Heart right ventricle (tissue), 16 donors: ENCODE measurements around the gene CD3G. TPM values are rescaled to one million over a fixed set of nuclear protein-coding genes. Genes with fewer than 3 reads are reported as not detected.

ENCODE experiments used
- ATAC-seq, 8 donors: fragments of 200-7000 bp; cut with Tn5 transposase; one replicate each; pipeline ENCODE4 v1.9.1; 2020; ENCODE audit warnings: mild to moderate bottlenecking in 8 of 8, moderate library complexity in 8 of 8, moderate number of reproducible peaks in 1 of 8
- DNase-seq, 2 donors: peaks; one replicate each; pipeline ENCODE4 v3.0.0-alpha.2; 2020
- H3K27ac ChIP-seq, 10 donors: fragments of 200-600 bp; sonication (generic) in 2 of 10; one replicate each; pipeline versions ENCODE4 v1.5.0 to v1.8.0; 2020 to 2022; ENCODE audit warnings: mild to moderate bottlenecking in 3 of 10
- H3K27me3 ChIP-seq, 7 donors: fragments of 200-600 bp; one replicate each; pipeline ENCODE4 v1.8.0; 2021 to 2022; ENCODE audit warnings: mild to moderate bottlenecking in 2 of 7
- H3K36me3 ChIP-seq, 9 donors: fragments of 200-600 bp; sonication (generic) in 1 of 9; one replicate each; pipeline versions ENCODE4 v1.5.0 to v1.8.0; 2020 to 2022; ENCODE audit warnings: mild to moderate bottlenecking in 2 of 9
- H3K4me1 ChIP-seq, 9 donors: fragments of 200-600 bp; sonication (generic) in 1 of 9; one replicate each; pipeline versions ENCODE4 v1.5.0 to v1.8.0; 2020 to 2022; ENCODE audit warnings: mild to moderate bottlenecking in 4 of 9
- H3K4me3 ChIP-seq, 10 donors: fragments of 200-600 bp; sonication (generic) in 2 of 10; one replicate each; pipeline versions ENCODE4 v1.5.0 to v1.8.0; 2020 to 2022; ENCODE audit warnings: mild to moderate bottlenecking in 7 of 10, moderate library complexity in 2 of 10
- H3K9me3 ChIP-seq, 11 donors: fragments of 200-600 bp in 10 of 11; sonication (generic) in 2 of 11; one replicate each; pipeline versions ENCODE4 v1.5.0 to v1.8.0; 2013 to 2022; ENCODE audit warnings: mild to moderate bottlenecking in 2 of 11, control low read depth in 1 of 11, moderate library complexity in 1 of 11
- WGBS, 2 donors: extraction: QIAGEN DNeasy Blood & Tissue Kit; methylation state at CpG; one replicate each; pipeline ENCODE4 v1.1.7; 2013; ENCODE audit warnings: inconsistent platforms in 1 of 2; 5-methylcytosine and 5-hydroxymethylcytosine counted together
- intact Hi-C, 10 donors: fragments of 100-400 bp; cut with DNase I; formaldehyde crosslinking; loops; one replicate each; pipeline versions ENCODE4 v1.11.1 to v1.14.2; 2022
- polyA plus RNA-seq, 2 donors: library from polyadenylated mRNA; stranded (reverse); fragments of 200-250 nt; gene quantifications; one replicate each; pipeline ENCODE4 v1.2.3, GENCODE V29; 2013
- total RNA-seq, 10 donors: library from RNA; stranded (reverse); fragmentation: NEBNext Ultra II Directional in 3 of 10; extraction: Animal tissue kit (Norgen Biotek cat#: 25700) in 3 of 10; gene quantifications; one replicate each; pipeline versions ENCODE4 v1.2.1 to v1.2.4, GENCODE V29; 2021 to 2023
- TF ChIP-seq, protein P1 (sequence below), 9 donors: fragments of 200-600 bp; sonication (generic) in 2 of 9; IDR thresholded peaks; one replicate each; pipeline versions ENCODE4 v1.5.0 to v1.8.0; 2021 to 2022; ENCODE audit warnings: antibody characterized with exemption in 9 of 9, mild to moderate bottlenecking in 5 of 9, moderate library complexity in 1 of 9
- donor health status: Arrhythmogenic right ventricular cardiomyopathy.
- donor health status: ischemic (EF 13 %, LVEDD 7.1; RV severe dilation, severe dysfunction).
- donor health status: healthy with polysubstance abuse.
- donor health status: DM: no; HTN: yes; CAD: no.
- donor health status: DM: no; HTN: no; CAD: no.
- donor health status: ischemic (EF 25% LVEDD 6.9; RV normal size, moderate dysfunction).
- donor health status: ischemic (EF 25% LVEDD 5.7; RV mildly dilated, moderate dysfunction).
- donor health status: healthy.
- donor health status: DM: yes; HTN: yes; CAD: no.
- donor health status: Ischemic cardiomyopathy.
- donor health status: ischemic (EF 35%, LVEDD 5.7; RV mildly dilated, moderate dysfunction).
- donor health status: nonischemic (EF 11% LVEDD 7.7; RV severe dilation, severe dysfunction).
- donor health status: DM: yes; HTN: yes; CAD: no.
- donor health status: PGD.
- donor health status: ischemic (EF 29% LVEDD 5.4; RV normal size, mild dysfunction).
- donor health status: nonischemic (EF 23%, LVEDD 6.1; RV moderate dilation, normal function).

The CD3G gene
- total and polyA plus RNA-seq, 12 donors, result 0.06 to 5.7 (median 0.39) TPM; not detected in 5

DNA sequence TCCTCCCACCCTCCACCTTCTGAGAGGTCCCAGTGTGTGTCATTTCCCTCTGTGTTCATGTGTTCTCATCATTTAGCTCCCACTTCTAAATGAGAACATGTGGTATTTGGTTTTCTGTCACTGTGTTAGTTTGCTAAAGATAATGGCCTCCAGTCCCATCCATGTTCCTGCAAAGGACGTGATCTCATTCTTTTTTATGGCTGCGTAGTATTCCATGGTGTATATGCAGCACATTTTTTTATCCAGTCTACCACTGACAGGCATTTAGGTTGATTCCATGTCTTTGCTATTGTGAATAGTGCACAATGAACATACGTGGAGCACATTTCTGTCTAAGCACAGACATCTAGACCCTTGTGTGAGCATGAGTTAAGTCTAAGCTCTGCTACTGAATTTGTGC is 33.9 kb upstream of the CD3G start:
- 90 to 93% methylated on average over 3 of the region's 3 CpGs for WGBS, 2 donors
- Histone ChIP-seq H3K9me3 (no peaks in the 10 kb centered on the region), H3K36me3 (no peaks in the 10 kb centered on the region), H3K4me3 (no peak overlapping the region), H3K27ac (no peak overlapping the region), H3K4me1 (peaks cover 0 to 4% (median 2%) of the 10 kb centered on the region in 9 donors), H3K27me3 (peaks cover 0 to 39% (median 23%) of the 10 kb centered on the region in 7 donors)
- intact Hi-C loops, result no loop called here
- DNase-seq, result no peak
- ATAC-seq, result no peak
- TF ChIP-seq, protein P1, sequence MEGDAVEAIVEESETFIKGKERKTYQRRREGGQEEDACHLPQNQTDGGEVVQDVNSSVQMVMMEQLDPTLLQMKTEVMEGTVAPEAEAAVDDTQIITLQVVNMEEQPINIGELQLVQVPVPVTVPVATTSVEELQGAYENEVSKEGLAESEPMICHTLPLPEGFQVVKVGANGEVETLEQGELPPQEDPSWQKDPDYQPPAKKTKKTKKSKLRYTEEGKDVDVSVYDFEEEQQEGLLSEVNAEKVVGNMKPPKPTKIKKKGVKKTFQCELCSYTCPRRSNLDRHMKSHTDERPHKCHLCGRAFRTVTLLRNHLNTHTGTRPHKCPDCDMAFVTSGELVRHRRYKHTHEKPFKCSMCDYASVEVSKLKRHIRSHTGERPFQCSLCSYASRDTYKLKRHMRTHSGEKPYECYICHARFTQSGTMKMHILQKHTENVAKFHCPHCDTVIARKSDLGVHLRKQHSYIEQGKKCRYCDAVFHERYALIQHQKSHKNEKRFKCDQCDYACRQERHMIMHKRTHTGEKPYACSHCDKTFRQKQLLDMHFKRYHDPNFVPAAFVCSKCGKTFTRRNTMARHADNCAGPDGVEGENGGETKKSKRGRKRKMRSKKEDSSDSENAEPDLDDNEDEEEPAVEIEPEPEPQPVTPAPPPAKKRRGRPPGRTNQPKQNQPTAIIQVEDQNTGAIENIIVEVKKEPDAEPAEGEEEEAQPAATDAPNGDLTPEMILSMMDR (IDR thresholded peaks at IDR 0.05), result no peak

DNA sequence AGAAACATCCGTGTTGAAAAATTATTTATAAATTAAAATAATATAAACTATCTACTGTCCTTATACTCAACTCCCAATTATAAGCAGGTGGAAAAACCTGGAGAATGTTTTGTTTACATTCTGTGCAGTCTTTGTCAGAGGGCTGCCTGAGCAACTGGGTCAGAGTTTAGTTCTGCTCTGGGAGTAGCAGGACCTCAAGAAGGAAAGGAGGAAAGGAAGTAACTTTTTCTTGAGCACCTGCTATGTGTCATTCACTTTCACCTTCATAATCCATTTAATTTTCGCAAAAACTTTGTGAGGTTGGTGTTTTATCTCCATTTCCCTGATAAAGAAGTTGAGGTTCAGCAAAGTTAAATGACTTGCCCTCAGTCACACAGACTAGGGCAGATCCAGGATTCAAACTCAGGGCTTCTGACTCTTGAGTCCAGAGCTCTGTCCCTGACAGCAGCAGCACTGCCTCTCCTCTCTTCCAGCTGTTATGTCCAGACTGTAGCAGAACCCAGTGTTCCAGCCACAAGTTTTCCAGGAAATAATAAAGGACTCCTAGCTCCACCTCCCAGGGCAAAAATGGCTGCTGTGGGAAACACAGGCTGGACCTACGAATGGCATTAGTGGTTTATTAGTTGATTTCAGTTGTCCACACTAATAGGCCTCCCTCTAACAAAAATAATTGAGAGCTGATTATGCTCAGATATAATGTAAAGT is 33.2 kb upstream of the CD3G start:
- DNase-seq (no peak), ATAC-seq (no peak)
- intact Hi-C loops, result no loop called here
- Histone ChIP-seq H3K27ac (no peak overlapping the region), H3K36me3 (no peaks in the 10 kb centered on the region), H3K9me3 (no peaks in the 10 kb centered on the region), H3K4me1 (peaks cover 0 to 10% (median 8%) of the 10 kb centered on the region in 9 donors), H3K27me3 (peaks cover 0 to 37% (median 23%) of the 10 kb centered on the region in 7 donors), H3K4me3 (no peak overlapping the region)
- 78 to 80% methylated on average over 3 of the region's 3 CpGs for WGBS, 2 donors
- TF ChIP-seq, protein P1 (IDR thresholded peaks at IDR 0.05), result no peak

DNA sequence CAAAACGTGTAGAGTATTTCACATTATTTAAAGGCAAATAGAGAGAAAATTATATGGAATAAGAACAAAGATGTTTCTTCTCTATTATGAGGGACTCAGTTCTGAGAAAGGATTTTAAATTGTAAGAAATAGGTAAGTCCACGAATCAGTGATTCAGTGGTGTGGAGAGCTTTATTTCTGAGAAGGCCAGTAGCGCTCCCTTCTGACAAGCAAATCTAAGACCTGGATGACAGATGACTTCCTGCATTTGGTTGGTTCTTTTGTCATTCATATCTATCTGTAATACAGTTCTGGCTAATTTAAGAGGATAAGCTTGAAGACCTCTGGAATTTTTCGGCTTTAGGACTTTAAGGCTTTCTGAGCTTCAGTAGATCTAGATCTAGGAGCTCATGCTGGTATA is 32.6 kb upstream of the CD3G start:
- TF ChIP-seq, protein P1 (IDR thresholded peaks at IDR 0.05), result no peak
- Histone ChIP-seq H3K36me3 (no peaks in the 10 kb centered on the region), H3K27ac (no peak overlapping the region), H3K27me3 (peaks cover 0 to 37% (median 23%) of the 10 kb centered on the region in 7 donors), H3K4me1 (peaks cover 0 to 16% (median 13%) of the 10 kb centered on the region in 9 donors), H3K9me3 (no peaks in the 10 kb centered on the region), H3K4me3 (no peak overlapping the region)
- DNase-seq, result no peak
- no peak for ATAC-seq
- intact Hi-C loops, result no loop called here
- WGBS, 2 donors, result 66 to 69% methylated on average over 4 of the region's 4 CpGs

DNA sequence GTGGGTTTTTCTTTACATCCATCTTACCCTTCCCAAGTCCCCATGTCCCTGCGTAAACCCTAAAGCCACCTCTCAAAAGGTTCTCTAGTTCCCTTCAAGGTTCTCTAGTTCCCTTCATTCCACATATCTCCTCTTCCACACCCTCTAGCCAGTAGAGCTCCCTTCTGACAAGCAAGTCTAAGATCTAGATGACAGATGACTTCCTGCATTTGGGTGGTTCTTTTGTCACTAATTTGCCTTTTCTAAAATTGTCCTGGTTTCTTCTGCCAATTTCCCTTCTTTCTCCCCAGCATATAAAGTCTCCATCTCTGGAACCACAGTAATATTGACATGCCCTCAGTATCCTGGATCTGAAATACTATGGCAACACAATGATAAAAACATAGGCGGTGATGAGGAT is 31.8 kb upstream of the CD3G start:
- ATAC-seq (no peak), DNase-seq (no peak)
- no peaks in the 10 kb centered on the region for H3K36me3 ChIP-seq
- no peak overlapping the region for H3K4me3 ChIP-seq
- TF ChIP-seq, protein P1 (IDR thresholded peaks at IDR 0.05), result no peak
- H3K4me1 ChIP-seq, result peaks cover 0 to 24% (median 18%) of the 10 kb centered on the region in 9 donors
- 90 to 91% methylated on average over 2 of the region's 2 CpGs for WGBS, 2 donors
- no peaks in the 10 kb centered on the region for H3K9me3 ChIP-seq
- no peak overlapping the region for H3K27ac ChIP-seq
- H3K27me3 ChIP-seq, result peaks cover 0 to 40% (median 23%) of the 10 kb centered on the region in 7 donors
- intact Hi-C loops, result no loop called here
